Stimulated activated CD4-positive, alpha-beta T cell treated with anti-CD3 and anti-CD28 coated beads, Interleukin-4, amount 100 ng/mL, for 4 hours (primary cell): ENCODE results near the gene PRSS48.
"Not testable (repeated sequence)": the region's sequence is repeated elsewhere in the genome, so short reads cannot be mapped to it uniquely, and the experiment has no call there.

Experiments used
- DNase-seq, 2 experiments: peaks; one replicate each; pipeline ENCODE4 v3.0.0-alpha.2; 2020

The PRSS48 gene

GRCh38 chr4:151321586-151321985, 44.6 kb downstream of the PRSS48 start:
- no peak for DNase-seq

GRCh38 chr4:151322161-151322560, 45.2 kb downstream of the PRSS48 start:
- not testable (repeated sequence) for DNase-seq

GRCh38 chr4:151322570-151322969, 45.6 kb downstream of the PRSS48 start:
- no peak for DNase-seq

- DNase-seq = no peak
Observed at GRCh38 chr4:151323667-151324066, 46.7 kb downstream of the PRSS48 start.

GRCh38 chr4:151324124-151324751, 47.3 kb downstream of the PRSS48 start:
- no peak for DNase-seq

- DNase-seq = no peak
Observed at GRCh38 chr4:151324752-151325110, 47.8 kb downstream of the PRSS48 start.

GRCh38 chr4:151325111-151325948, 48.4 kb downstream of the PRSS48 start, which contains the start of gene SH3D19:
SH3D19 (minus strand) TSS chr4:151325605; CDS start chr4:151325352, 253 bp downstream.
- no peak for DNase-seq

- no peak for DNase-seq
Observed at GRCh38 chr4:151325949-151326246, 48.9 kb downstream of the PRSS48 start.

GRCh38 chr4:151329217-151330007, 52.5 kb downstream of the PRSS48 start:
- DNase-seq = no peak

GRCh38 chr4:151331276-151332042, 54.5 kb downstream of the PRSS48 start:
- no peak for DNase-seq

GRCh38 chr4:151339467-151339866, 62.5 kb downstream of the PRSS48 start:
- no peak for DNase-seq

GRCh38 chr4:151340751-151341385, 63.9 kb downstream of the PRSS48 start:
- DNase-seq = no peak
